Fibroblast of skin of back (primary cell): ENCODE results near the gene GTF2F1.
"Not testable (repeated sequence)": the region's sequence is repeated elsewhere in the genome, so short reads cannot be mapped to it uniquely, and the experiment has no call there.

Source experiments
- DNase-seq: peaks from one replicate; pipeline ENCODE4 v3.0.0-alpha.2; 2013

Gene GTF2F1

DNA sequence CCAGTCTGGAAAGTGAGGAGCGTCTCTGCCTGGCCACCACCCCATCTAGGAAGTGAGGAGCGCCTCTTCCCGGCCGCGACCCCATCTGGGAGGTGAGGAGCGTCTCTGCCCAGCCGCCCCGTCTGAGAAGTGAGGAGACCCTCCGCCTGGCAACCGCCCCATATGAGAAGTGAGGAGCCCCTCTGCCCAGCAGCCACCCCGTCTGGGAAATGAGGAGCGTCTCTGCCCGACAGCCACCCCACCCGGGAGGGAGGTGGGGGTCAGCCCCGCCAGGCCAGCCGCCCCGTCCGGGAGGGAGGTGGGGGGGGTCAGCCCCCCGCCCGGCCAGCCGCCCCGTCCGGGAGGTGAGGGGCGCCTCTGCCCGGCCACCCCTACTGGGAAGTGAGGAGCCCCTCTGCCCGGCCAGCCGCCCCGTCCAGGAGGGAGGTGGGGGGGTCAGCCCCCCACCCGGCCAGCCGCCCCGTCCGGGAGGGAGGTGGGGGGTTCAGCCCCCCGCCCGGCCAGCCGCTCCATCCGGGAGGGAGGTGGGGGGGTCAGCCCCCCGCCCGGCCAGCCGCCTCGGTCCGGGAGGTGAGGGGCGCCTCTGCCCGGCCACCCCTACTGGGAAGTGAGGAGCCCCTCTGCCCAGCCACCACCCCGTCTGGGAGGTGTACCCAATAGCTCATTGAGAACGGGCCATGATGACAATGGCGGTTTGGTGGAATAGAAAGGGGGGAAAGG lies 37.5 kb downstream of the GTF2F1 start:
- not testable (repeated sequence) for DNase-seq

- DNase-seq = peak; percentile 9
These were observed 38.8 kb downstream of the GTF2F1 start for GRCh38 chr19:6354098-6354674.

DNA sequence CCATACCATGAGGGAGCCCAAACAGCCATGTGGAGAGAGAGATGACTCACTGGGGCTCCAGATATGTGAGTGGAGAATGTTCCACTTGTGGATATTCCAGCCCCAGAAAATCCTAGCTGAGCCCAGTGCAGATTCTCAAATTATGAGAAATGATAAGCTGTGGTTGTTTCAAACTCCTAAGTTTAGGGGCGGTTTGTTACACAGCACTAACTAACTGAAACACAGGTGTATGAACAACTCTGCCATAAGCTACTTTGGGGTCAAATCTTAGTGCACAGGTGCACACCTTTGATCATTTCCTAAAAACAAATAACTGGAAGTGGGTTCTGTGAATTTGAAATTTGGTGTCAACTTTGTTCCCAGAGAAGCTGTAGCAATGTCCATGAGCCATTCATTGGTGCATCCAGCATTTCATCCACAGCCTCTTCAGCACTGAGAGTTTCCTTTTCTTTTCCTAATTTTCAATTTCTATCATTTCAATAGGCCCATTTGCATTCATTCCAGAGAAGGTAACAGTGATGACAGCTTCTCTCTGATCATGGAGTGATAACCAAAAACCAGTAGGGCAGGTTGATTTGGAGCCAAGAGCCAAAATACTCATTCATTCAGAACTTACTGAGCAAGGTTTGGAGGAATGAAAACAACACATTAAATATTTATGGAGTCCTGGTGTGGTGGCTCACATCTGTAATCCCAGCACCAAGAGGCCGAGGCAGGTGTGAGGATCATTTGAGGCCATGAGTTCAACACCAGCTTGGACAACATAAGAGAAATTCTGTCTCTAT lies 40.4 kb downstream of the GTF2F1 start:
- no peak for DNase-seq

- DNase-seq = no peak
These were observed 42.3 kb downstream of the GTF2F1 start for GRCh38 chr19:6350688-6351087.

- DNase-seq = not testable (repeated sequence)
These were observed 43.7 kb downstream of the GTF2F1 start for GRCh38 chr19:6349271-6349670.

DNA sequence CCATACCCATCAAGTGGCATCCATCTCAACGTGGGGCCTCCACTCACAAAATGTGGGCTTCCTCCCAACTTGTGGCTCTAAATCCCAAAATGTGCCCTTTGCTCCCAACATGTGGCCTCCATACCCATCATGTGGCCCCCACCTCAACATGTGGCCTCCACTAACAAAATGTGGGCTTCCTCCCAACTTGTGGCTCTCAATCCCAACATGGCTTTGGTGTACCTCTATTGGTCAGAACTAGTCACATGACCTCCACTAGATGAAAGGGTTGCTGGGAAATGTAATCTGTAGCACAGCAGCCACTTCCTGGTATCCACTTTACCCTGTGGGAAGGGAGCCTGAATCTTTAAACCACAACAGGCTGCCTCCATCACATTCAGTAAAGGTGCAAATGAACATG lies 49.5 kb downstream of the GTF2F1 start:
- peak; percentile 7 for DNase-seq

DNA sequence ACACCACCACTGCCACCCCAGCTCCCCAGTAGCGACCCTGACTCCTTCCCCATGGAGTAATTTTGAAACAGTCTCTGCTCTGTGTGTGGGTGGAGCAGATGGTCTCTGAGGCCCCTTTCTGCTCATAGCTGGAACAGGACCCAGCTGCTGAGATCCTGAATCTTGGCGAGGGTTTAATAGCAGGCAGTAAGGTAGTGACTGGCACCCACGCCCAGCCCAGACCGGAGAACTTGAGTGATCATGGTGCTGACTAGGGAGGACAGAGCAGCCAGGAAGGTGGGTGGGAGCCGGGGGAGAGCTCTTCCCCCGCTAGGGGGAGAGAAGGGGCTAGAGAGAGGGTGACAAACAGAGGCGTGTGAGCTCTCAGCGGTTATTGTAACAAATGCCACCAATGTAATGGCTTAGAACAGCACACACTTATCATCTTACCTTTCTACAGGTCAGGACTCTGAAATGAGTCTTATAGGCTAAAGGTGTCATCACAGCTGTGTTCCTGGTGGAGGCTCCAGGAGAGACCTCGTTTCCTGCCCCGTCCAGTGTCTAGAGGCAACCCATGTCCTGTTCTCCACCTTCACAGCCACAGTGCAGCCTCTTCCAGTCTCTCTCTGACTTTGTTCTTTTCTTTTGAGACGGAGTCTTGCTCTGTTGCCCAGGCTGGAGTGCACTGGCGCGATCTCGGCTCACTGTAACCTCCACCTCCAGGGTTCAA lies 52.3 kb downstream of the GTF2F1 start:
- no peak for DNase-seq

GRCh38 chr19:6334490-6335285 lies 58.3 kb downstream of the GTF2F1 start:
- DNase-seq = no peak

DNA sequence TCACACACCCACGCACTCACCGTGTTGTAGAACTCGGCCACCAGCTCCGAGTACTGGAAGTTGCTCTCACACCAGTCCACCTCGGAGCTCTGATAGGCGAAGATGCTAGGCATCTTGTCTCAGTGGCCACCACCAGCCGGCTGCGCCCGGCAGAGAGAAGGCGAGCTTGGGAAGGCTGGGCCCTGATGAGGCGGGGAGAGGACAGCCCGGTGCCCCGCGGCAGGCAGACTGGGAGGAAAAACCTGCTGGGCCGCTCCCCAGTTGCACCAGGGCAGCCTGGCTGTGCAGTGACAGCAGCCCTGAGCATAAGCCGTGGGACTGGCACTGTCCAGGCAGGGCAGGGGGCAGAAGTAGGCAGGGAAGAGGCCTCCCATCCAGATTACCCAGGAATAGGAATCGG lies 59.5 kb downstream of the GTF2F1 start, which contains the start of gene ACER1:
ACER1 (minus strand) TSS at position 174 of the 400 bp plus-strand sequence; CDS start at position 113, 61 bp downstream.
- no peak for DNase-seq
